Choroid plexus epithelial cell (primary cell): ENCODE results near the gene FOXP1.

Source experiments
- DNase-seq: peaks from one replicate; pipeline ENCODE4 v3.0.0-alpha.2; 2010; ENCODE audit warnings: low read depth
- H3K4me3 ChIP-seq: 2 replicates; pipeline ENCODE4 v1.5.1; 2011; ENCODE audit warnings: low read depth, mild to moderate bottlenecking, control low read depth, low read length, moderate library complexity
- CTCF ChIP-seq: conservative IDR thresholded peaks from 2 replicates; pipeline ENCODE4 v1.5.1; 2011; ENCODE audit warnings: low read depth, mild to moderate bottlenecking, control low read depth, inconsistent platforms, low read length, moderate library complexity

The FOXP1 gene

GRCh38 chr3:71356265-71356664 is 227.3 kb downstream of the FOXP1 start:
- no peak for TF ChIP-seq CTCF
- no peak for DNase-seq
- H3K4me3 ChIP-seq, result no peak overlapping the region

GRCh38 chr3:71355862-71356261 is 227.7 kb downstream of the FOXP1 start:
- TF ChIP-seq CTCF, result no peak
- H3K4me3 ChIP-seq, result no peak overlapping the region
- no peak for DNase-seq

- no peak for TF ChIP-seq CTCF
- DNase-seq, result no peak
- H3K4me3 ChIP-seq, result no peak overlapping the region
Observed at GRCh38 chr3:71355037-71355436, 228.5 kb downstream of the FOXP1 start.

GRCh38 chr3:71351403-71352149 is 232.0 kb downstream of the FOXP1 start:
- no peak for DNase-seq
- H3K4me3 ChIP-seq, result no peak overlapping the region
- TF ChIP-seq CTCF, result no peak

GRCh38 chr3:71350998-71351397 is 232.5 kb downstream of the FOXP1 start:
- no peak overlapping the region for H3K4me3 ChIP-seq
- TF ChIP-seq CTCF, result no peak
- no peak for DNase-seq

GRCh38 chr3:71348831-71349230 is 234.7 kb downstream of the FOXP1 start:
- TF ChIP-seq CTCF, result no peak
- no peak for DNase-seq
- no peak overlapping the region for H3K4me3 ChIP-seq

GRCh38 chr3:71348001-71348632 is 235.4 kb downstream of the FOXP1 start:
- no peak for TF ChIP-seq CTCF
- no peak for DNase-seq

More at GRCh38 chr3:71348001-71348632, 235.4 kb downstream of the FOXP1 start:
- H3K4me3 ChIP-seq, result no peak overlapping the region
